IMR-90 (cell line): ENCODE results near the gene ZBTB47. TPM values are rescaled to one million over a fixed set of nuclear protein-coding genes. Genes with fewer than 3 reads are reported as not detected.

ENCODE experiments used
- ATAC-seq: fragments of 200-7000 bp; cut with Tn5 transposase; 2 replicates; pipeline ENCODE4 v1.9.1; 2020; ENCODE audit warnings: low read depth, mild to moderate bottlenecking, moderate library complexity
- BruUV-seq: library from RNA; stranded (reverse); fragments of 400-500 nt; replicated peaks from 2 replicates; lab custom pipeline; 2021; lab: Mats Ljungman, UMichigan
- CTCF ChIA-PET: fragments of 300-600 bp; formaldehyde crosslinking; extraction: SDS; loops from one replicate; lab custom pipeline; 2021; ENCODE audit warnings: antibody characterized with exemption; lab: Yijun Ruan, JAX
- POLR2A ChIA-PET: fragments of 300-600 bp; sonication (Branson Sonifier 250); formaldehyde crosslinking; loops from one replicate; lab custom pipeline; 2022; ENCODE audit warnings: antibody characterized with exemption; ENCODE audit not compliant: unreplicated experiment; lab: Charles Lee
- DNase-seq: peaks from one replicate; pipeline ENCODE4 v3.0.0; 2013
- H2AFZ ChIP-seq: replicated peaks from 2 replicates; pipeline ENCODE3; 2013; ENCODE audit warnings: low read length, mild to moderate bottlenecking; ENCODE audit not compliant: poor library complexity
- H2AK5ac ChIP-seq: 2 replicates; pipeline ENCODE4 v1.6.1; 2013; ENCODE audit warnings: low read depth, low read length, inconsistent platforms
- H2AK9ac ChIP-seq: replicated peaks from 2 replicates; pipeline ENCODE3; 2013; ENCODE audit warnings: mild to moderate bottlenecking, low read depth, low read length, moderate library complexity; ENCODE audit not compliant: poor library complexity
- H2BK120ac ChIP-seq: 2 replicates; pipeline ENCODE4 v1.6.1; 2013; ENCODE audit warnings: low read depth, low read length, inconsistent platforms
- H2BK15ac ChIP-seq: 3 replicates; pipeline ENCODE4 v1.6.1; 2013; ENCODE audit warnings: low read depth, low read length, inconsistent platforms
- H2BK20ac ChIP-seq: 2 replicates; pipeline ENCODE4 v1.6.1; 2013; ENCODE audit warnings: low read depth, mild to moderate bottlenecking, inconsistent platforms, low read length, moderate library complexity
- H2BK5ac ChIP-seq: 2 replicates; pipeline ENCODE4 v1.6.1; 2013; ENCODE audit warnings: mild to moderate bottlenecking, low read depth, low read length, inconsistent platforms; ENCODE audit not compliant: poor library complexity, severe bottlenecking
- H3K14ac ChIP-seq: replicated peaks from 2 replicates; pipeline ENCODE4 v1.6.1; 2013; ENCODE audit warnings: low read depth, low read length, inconsistent platforms
- H3K18ac ChIP-seq: 2 replicates; pipeline ENCODE4 v1.6.1; 2013; ENCODE audit warnings: low read depth, low read length, control low read depth
- H3K23ac ChIP-seq: 2 replicates; pipeline ENCODE4 v1.6.1; 2013; ENCODE audit warnings: low read depth, low read length, inconsistent platforms
- H3K27ac ChIP-seq: 2 replicates; pipeline ENCODE4 v1.5.1; 2013; ENCODE audit warnings: mild to moderate bottlenecking, control low read depth, low read length; ENCODE audit not compliant: insufficient read depth
- H3K27me3 ChIP-seq: 2 replicates; pipeline ENCODE4 v1.6.1; 2013; ENCODE audit warnings: low read length; ENCODE audit not compliant: control insufficient read depth, insufficient read depth
- H3K36me3 ChIP-seq: 2 replicates; pipeline ENCODE4 v1.6.1; 2013; ENCODE audit warnings: low read length, mixed read lengths; ENCODE audit not compliant: control insufficient read depth, insufficient read depth
- H3K4ac ChIP-seq: 2 replicates; pipeline ENCODE4 v1.6.1; 2013; ENCODE audit warnings: low read depth, low read length, inconsistent platforms
- H3K4me1 ChIP-seq: 2 replicates; pipeline ENCODE4 v1.6.1; 2013; ENCODE audit warnings: low read length, mixed read lengths; ENCODE audit not compliant: control insufficient read depth, insufficient read depth
- H3K4me2 ChIP-seq: 2 replicates; pipeline ENCODE4 v1.6.1; 2013; ENCODE audit warnings: low read depth, mild to moderate bottlenecking, control low read depth, low read length, moderate library complexity
- H3K4me3 ChIP-seq: 2 replicates; pipeline ENCODE4 v1.5.1; 2013; ENCODE audit warnings: low read depth, mild to moderate bottlenecking, control low read depth, low read length, moderate library complexity; ENCODE audit not compliant: insufficient read depth
- H3K56ac ChIP-seq: 2 replicates; pipeline ENCODE4 v1.6.1; 2013; ENCODE audit warnings: low read length, inconsistent platforms; ENCODE audit not compliant: insufficient read depth; ENCODE audit errors: extremely low read depth
- H3K79me1 ChIP-seq, 2 experiments: 2 replicates each; pipeline ENCODE4 v1.6.1; 2013; ENCODE audit warnings: low read length in 2 of 2, inconsistent platforms in 1 of 2, low read depth in 1 of 2
- H3K9ac ChIP-seq: 2 replicates; pipeline ENCODE4 v1.6.1; 2013; ENCODE audit warnings: low read depth, low read length, control low read depth
- H3K9me1 ChIP-seq: 2 replicates; pipeline ENCODE4 v1.6.1; 2013; ENCODE audit warnings: low read length, inconsistent platforms; ENCODE audit not compliant: insufficient read depth
- H3K9me3 ChIP-seq: 2 replicates; pipeline ENCODE4 v1.6.1; 2013; ENCODE audit warnings: low read length; ENCODE audit not compliant: control insufficient read depth, insufficient read depth
- H4K20me1 ChIP-seq: 2 replicates; pipeline ENCODE4 v1.6.1; 2013; ENCODE audit warnings: low read length, inconsistent platforms; ENCODE audit not compliant: insufficient read depth
- H4K5ac ChIP-seq: 2 replicates; pipeline ENCODE4 v1.6.1; 2013; ENCODE audit warnings: mild to moderate bottlenecking, low read depth, low read length, control low read depth
- H4K8ac ChIP-seq, 2 experiments: 2 replicates each; pipeline ENCODE4 v1.6.1; 2013; ENCODE audit warnings: low read depth in 2 of 2, low read length in 2 of 2, control low read depth in 1 of 2, inconsistent platforms in 1 of 2
- H4K91ac ChIP-seq: 2 replicates; pipeline ENCODE4 v1.6.1; 2013; ENCODE audit warnings: low read depth, low read length, inconsistent platforms; ENCODE audit not compliant: insufficient read depth
- BHLHE40 ChIP-seq: fragments of 150-350 bp; IDR thresholded peaks from 2 replicates; pipeline ENCODE4 v1.6.1; 2016; ENCODE audit warnings: mild to moderate bottlenecking, low read depth, low read length
- CEBPB ChIP-seq: IDR thresholded peaks from 2 replicates; pipeline ENCODE4 v1.6.1; 2012; ENCODE audit warnings: low read depth, low read length, improper control_type of control experiment
- CHD1 ChIP-seq: IDR thresholded peaks from 2 replicates; pipeline ENCODE4 v1.6.1; 2012; ENCODE audit warnings: low read depth, low read length, improper control_type of control experiment
- ELK1 ChIP-seq: fragments of 150-350 bp; IDR thresholded peaks from 2 replicates; pipeline ENCODE4 v1.6.1; 2016; ENCODE audit warnings: low read depth, mild to moderate bottlenecking, low read length, moderate library complexity, borderline replicate concordance
- MAFK ChIP-seq: IDR thresholded peaks from 2 replicates; pipeline ENCODE4 v1.6.1; 2012; ENCODE audit warnings: low read depth, low read length, improper control_type of control experiment
- MAZ ChIP-seq: IDR thresholded peaks from 2 replicates; pipeline ENCODE4 v1.6.1; 2012; ENCODE audit warnings: low read depth, mild to moderate bottlenecking, low read length, improper control_type of control experiment, moderate library complexity, borderline replicate concordance
- NFE2L2 ChIP-seq: fragments of 150-350 bp; IDR thresholded peaks from 2 replicates; pipeline ENCODE4 v1.6.1; 2016; ENCODE audit warnings: low read depth, mild to moderate bottlenecking, low read length
- RAD21 ChIP-seq: IDR thresholded peaks from 2 replicates; pipeline ENCODE4 v1.6.1; 2012; ENCODE audit warnings: low read length, improper control_type of control experiment
- RCOR1 ChIP-seq: IDR thresholded peaks from 2 replicates; pipeline ENCODE4 v1.6.1; 2012; ENCODE audit warnings: mild to moderate bottlenecking, low read length, improper control_type of control experiment; ENCODE audit not compliant: insufficient replicate concordance
- SMC3 ChIP-seq: fragments of 150-350 bp; IDR thresholded peaks from 2 replicates; pipeline ENCODE4 v1.6.1; 2016; ENCODE audit warnings: low read depth, mild to moderate bottlenecking, antibody characterized with exemption, low read length, moderate library complexity
- WGBS, 2 experiments: methylation state at CpG; one replicate each; pipeline versions ENCODE4 v1.1.5 to v1.1.7; 2013; ENCODE audit warnings: missing lambda C conversion rate in 2 of 2; ENCODE audit not compliant: insufficient read length in 1 of 2; ENCODE audit errors: extremely low coverage in 2 of 2; 5-methylcytosine and 5-hydroxymethylcytosine counted together
- dilution Hi-C: fragments of 300-500 bp; cut with HindIII; formaldehyde crosslinking; loops from one replicate; pipeline ENCODE4 v1.14.3; 2018; ENCODE audit warnings: low sequenced_read_pairs; ENCODE audit not compliant: unreplicated experiment
- in situ Hi-C: fragments of 300-500 bp; cut with MboI; formaldehyde crosslinking; loops from 3 replicates; pipeline ENCODE4 v1.14.3; 2019; ENCODE audit warnings: low sequenced_read_pairs, inconsistent platforms, mixed read lengths
- intact Hi-C: fragments of 100-400 bp; cut with micrococcal nuclease; formaldehyde crosslinking; loops from 2 replicates; pipeline ENCODE4 v1.10.0; 2022
- polyA plus RNA-seq, 3 experiments: library from polyadenylated mRNA; depleted of rRNA; stranded (reverse); fragments of >200 nt; gene quantifications; 2 replicates each; pipeline ENCODE4 v1.2.3, GENCODE V29; 2012; ENCODE audit warnings: low replicate concordance in 1 of 3
- total RNA-seq: library from RNA; depleted of rRNA; stranded (reverse); fragments of >200 nt; gene quantifications from 2 replicates; pipeline ENCODE4 v1.2.3, GENCODE V29; 2012
- TF ChIP-seq, protein P1 (sequence below): fragments of 150-350 bp; IDR thresholded peaks from 2 replicates; pipeline ENCODE4 v1.6.1; 2017; ENCODE audit warnings: mild to moderate bottlenecking, antibody characterized with exemption, low read length, low read depth

The ZBTB47 gene
- total and polyA plus RNA-seq, 2 of the 4 experiments (the other 2 are of a cell fraction) = 10.9 to 16.8 TPM

- Histone ChIP-seq H3K9ac (no peak overlapping the region), H2BK15ac (no peak overlapping the region), H3K27me3 (peaks cover 65% of the 10 kb centered on the region), H2AK9ac (no peak overlapping the region), H2AK5ac (no peak overlapping the region), H3K14ac (no peak overlapping the region), H3K27ac (no peak overlapping the region), H3K18ac (no peak overlapping the region), H3K4me1 (no peaks in the 10 kb centered on the region), H2BK20ac (no peak overlapping the region), H2BK120ac (no peak overlapping the region), H3K79me1 (no peaks in the 10 kb centered on the region), H3K4me2 (no peak overlapping the region), H4K91ac (no peak overlapping the region), H4K5ac (no peak overlapping the region), H3K23ac (no peak overlapping the region), H2BK5ac (no peak overlapping the region), H3K4me3 (no peak overlapping the region), H3K9me3 (no peaks in the 10 kb centered on the region), H4K20me1 (no peaks in the 10 kb centered on the region; the same call in 1 of the 2 replicates), H3K56ac (no peak overlapping the region), H2AFZ (no peak overlapping the region), H3K36me3 (no peaks in the 10 kb centered on the region), H3K9me1 (no peaks in the 10 kb centered on the region; the same call in 1 of the 2 replicates), H4K8ac (no peak overlapping the region), H3K4ac (no peak overlapping the region)
- TF ChIP-seq SMC3 = no peak
- TF ChIP-seq, protein P1, sequence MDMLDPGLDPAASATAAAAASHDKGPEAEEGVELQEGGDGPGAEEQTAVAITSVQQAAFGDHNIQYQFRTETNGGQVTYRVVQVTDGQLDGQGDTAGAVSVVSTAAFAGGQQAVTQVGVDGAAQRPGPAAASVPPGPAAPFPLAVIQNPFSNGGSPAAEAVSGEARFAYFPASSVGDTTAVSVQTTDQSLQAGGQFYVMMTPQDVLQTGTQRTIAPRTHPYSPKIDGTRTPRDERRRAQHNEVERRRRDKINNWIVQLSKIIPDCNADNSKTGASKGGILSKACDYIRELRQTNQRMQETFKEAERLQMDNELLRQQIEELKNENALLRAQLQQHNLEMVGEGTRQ = no peak
- TF ChIP-seq CEBPB = no peak
- TF ChIP-seq BHLHE40 = no peak
- no peak for TF ChIP-seq MAFK
- TF ChIP-seq ELK1 = no peak
- no peak for TF ChIP-seq MAZ
- TF ChIP-seq NFE2L2 = no peak
- TF ChIP-seq CHD1 = no peak
- no peak for TF ChIP-seq RAD21
- TF ChIP-seq RCOR1 = no peak
- 100% methylated on average over 1 of the region's 10 CpGs; no CpG with 5 or more reads in 1 of the 2 experiments for WGBS, 2 experiments
- ChIA-PET CTCF (no interaction called here), POLR2A (no interaction called here)
- BruUV-seq = no TSS peak
- DNase-seq = no peak
- in situ Hi-C loops = no loop called here
- intact Hi-C loops = no loop called here
- dilution Hi-C loops = no loop called here
- no peak for ATAC-seq
Measured at GRCh38 chr3:42709621-42710020, 56.1 kb downstream of the ZBTB47 start.
